GM23248 (cell line): Measurements from ENCODE around the gene ZNF827.

Experiments used
- EZH2 ChIP-seq: fragments of 200-600 bp; sonication (generic); IDR thresholded peaks from 2 replicates; pipeline ENCODE4 v1.6.1; 2018; ENCODE audit warnings: antibody characterized with exemption, mild to moderate bottlenecking; ENCODE audit not compliant: insufficient read depth, poor library complexity, severe bottlenecking
- EZH2phosphoT487 ChIP-seq: fragments of 200-600 bp; sonication (generic); IDR thresholded peaks from 2 replicates; pipeline ENCODE4 v1.6.1; 2018; ENCODE audit warnings: antibody characterized with exemption, moderate library complexity, mild to moderate bottlenecking, low read depth; ENCODE audit not compliant: insufficient read depth

DNA sequence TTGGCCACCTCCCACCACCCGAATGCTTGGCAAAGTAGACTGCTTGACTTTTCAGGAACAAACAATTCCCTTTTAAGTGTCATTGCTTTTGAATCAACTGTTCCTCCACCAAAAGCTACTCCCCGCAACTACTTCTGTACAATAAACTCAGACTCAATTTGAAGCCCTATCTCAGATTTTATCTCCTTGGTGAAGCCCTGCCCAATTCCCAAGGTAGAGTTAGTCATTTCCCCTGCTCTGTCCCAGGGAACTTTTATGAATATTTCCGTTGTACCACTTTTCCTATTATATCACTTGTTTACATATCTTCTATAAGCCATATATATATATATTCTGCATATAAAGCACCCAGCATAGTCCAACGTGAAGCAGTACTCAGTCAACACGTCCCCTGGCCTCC is 155.9 kb downstream of the ZNF827 start:
- TF ChIP-seq EZH2 (no peak), EZH2phosphoT487 (no peak)
